GM12878 (cell line): ENCODE measurements around the gene CCL14. TPM values are rescaled to one million over a fixed set of nuclear protein-coding genes. Genes with fewer than 3 reads are reported as not detected.

Experiments
- BCL11A ChIP-seq: IDR thresholded peaks from 2 replicates; pipeline ENCODE4 v1.6.1; 2011; ENCODE audit warnings: low read depth, low read length
- BHLHE40 ChIP-seq, 2 experiments: fragments of 450-650 bp in 1 of 2; IDR thresholded peaks; 2 replicates each; pipeline ENCODE4 v1.6.1; 2011 to 2017; ENCODE audit warnings: low read depth in 2 of 2, borderline replicate concordance in 1 of 2, improper control_type of control experiment in 1 of 2, low read length in 1 of 2, mild to moderate bottlenecking in 1 of 2
- FOXK2 ChIP-seq: fragments of 450-650 bp; IDR thresholded peaks from 2 replicates; pipeline ENCODE4 v1.6.1; 2017; ENCODE audit warnings: mild to moderate bottlenecking, moderate library complexity
- IRF5 ChIP-seq: fragments of 450-650 bp; IDR thresholded peaks from 2 replicates; pipeline ENCODE4 v1.6.1; 2017; ENCODE audit warnings: borderline replicate concordance
- TCF12 ChIP-seq: IDR thresholded peaks from 2 replicates; pipeline ENCODE4 v1.6.1; 2011; ENCODE audit warnings: low read depth, mild to moderate bottlenecking, low read length
- ZBTB33 ChIP-seq: fragments of 450-650 bp; IDR thresholded peaks from 2 replicates; pipeline ENCODE4 v1.6.1; 2017; ENCODE audit warnings: mild to moderate bottlenecking
- polyA plus RNA-seq, 11 experiments: library from polyadenylated mRNA; depleted of rRNA in 4 of 11; unstranded in 6 of 11; stranded (reverse) in 5 of 11; fragments of >200 nt; fragmentation: Nextera tagmentation in 4 of 11; fragmentation: Illumina TruSeq in 1 of 11; extraction: Ambion mirVana in 4 of 11; extraction: Trizol in 1 of 11; gene quantifications; 1 replicate in 1 of 11; 2 replicates in 10 of 11; pipeline versions ENCODE4 v1.2.1 to v1.2.3, GENCODE V29; 2011 to 2016; ENCODE audit warnings: inconsistent platforms in 2 of 11, missing spikeins in 2 of 11, low read depth in 1 of 11
- total RNA-seq, 4 experiments: library from RNA; depleted of rRNA in 3 of 4; stranded (reverse); fragments of >200 nt in 3 of 4; fragmentation: Illumina TruSeq in 1 of 4; extraction: Trizol in 1 of 4; gene quantifications; 2 replicates each; pipeline versions ENCODE4 v1.2.1 to v1.2.3, GENCODE V29; 2013 to 2021
- TF ChIP-seq, protein P1 (sequence below): fragments of 450-650 bp; IDR thresholded peaks from 2 replicates; pipeline ENCODE4 v1.6.1; 2018; ENCODE audit warnings: borderline replicate concordance, mild to moderate bottlenecking; ENCODE audit not compliant: partially characterized antibody

CCL14 gene
- total and polyA plus RNA-seq, 10 of the 15 experiments (the other 5 are each of a cell fraction or from before 2014, with no cell fraction given), result not detected

- TF ChIP-seq ZBTB33 (no peak), TCF12 (no peak), IRF5 (no peak), FOXK2 (no peak), BCL11A (no peak), BHLHE40 (IDR thresholded peaks at IDR 0.05; ENCODE audit: borderline replicate concordance in 1 of 2, low read depth in 2 of 2, low read length in 1 of 2) (no peak)
- TF ChIP-seq, protein P1, sequence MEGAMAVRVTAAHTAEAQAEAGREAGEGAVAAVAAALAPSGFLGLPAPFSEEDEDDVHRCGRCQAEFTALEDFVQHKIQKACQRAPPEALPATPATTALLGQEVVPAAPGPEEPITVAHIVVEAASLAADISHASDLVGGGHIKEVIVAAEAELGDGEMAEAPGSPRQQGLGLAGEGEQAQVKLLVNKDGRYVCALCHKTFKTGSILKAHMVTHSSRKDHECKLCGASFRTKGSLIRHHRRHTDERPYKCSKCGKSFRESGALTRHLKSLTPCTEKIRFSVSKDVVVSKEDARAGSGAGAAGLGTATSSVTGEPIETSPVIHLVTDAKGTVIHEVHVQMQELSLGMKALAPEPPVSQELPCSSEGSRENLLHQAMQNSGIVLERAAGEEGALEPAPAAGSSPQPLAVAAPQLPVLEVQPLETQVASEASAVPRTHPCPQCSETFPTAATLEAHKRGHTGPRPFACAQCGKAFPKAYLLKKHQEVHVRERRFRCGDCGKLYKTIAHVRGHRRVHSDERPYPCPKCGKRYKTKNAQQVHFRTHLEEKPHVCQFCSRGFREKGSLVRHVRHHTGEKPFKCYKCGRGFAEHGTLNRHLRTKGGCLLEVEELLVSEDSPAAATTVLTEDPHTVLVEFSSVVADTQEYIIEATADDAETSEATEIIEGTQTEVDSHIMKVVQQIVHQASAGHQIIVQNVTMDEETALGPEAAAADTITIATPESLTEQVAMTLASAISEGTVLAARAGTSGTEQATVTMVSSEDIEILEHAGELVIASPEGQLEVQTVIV, result no peak
- TF ChIP-seq, all 136 proteins: peak for 0
Measured at GRCh38 chr17:36001110-36001771, 14.7 kb upstream of the CCL14 start, which contains the start of gene CCL15 (continued).
